GM10266 (cell line): ENCODE measurements around the gene CHMP1A.
"Not testable (repeated sequence)": the region's sequence is repeated elsewhere in the genome, so short reads cannot be mapped to it uniquely, and the experiment has no call there.

ENCODE experiments used
- DNase-seq: peaks from one replicate; pipeline ENCODE4 v3.0.0; 2012; ENCODE audit errors: extremely low spot score
- CTCF ChIP-seq: IDR thresholded peaks from 2 replicates; pipeline ENCODE4 v1.5.1; 2012; ENCODE audit warnings: mild to moderate bottlenecking, low read depth; ENCODE audit not compliant: control insufficient read depth, insufficient read depth; ENCODE audit errors: missing control alignments

The CHMP1A gene

GRCh38 chr16:89670496-89671431 is 13.3 kb upstream of the CHMP1A start:
- DNase-seq: no peak
- TF ChIP-seq CTCF: no peak

- no peak for DNase-seq
- TF ChIP-seq CTCF: no peak
Observed at GRCh38 chr16:89669755-89670154, 12.2 kb upstream of the CHMP1A start.

- TF ChIP-seq CTCF: no peak
Observed at GRCh38 chr16:89668790-89669158, 11.3 kb upstream of the CHMP1A start.

GRCh38 chr16:89667633-89668032 is 10.1 kb upstream of the CHMP1A start:
- no peak for DNase-seq
- TF ChIP-seq CTCF: no peak

More at GRCh38 chr16:89668790-89669158, 11.3 kb upstream of the CHMP1A start:
- no peak for DNase-seq

GRCh38 chr16:89667000-89667399 is 9.5 kb upstream of the CHMP1A start:
- not testable (repeated sequence) for DNase-seq

GRCh38 chr16:89664238-89664637 is 6.7 kb upstream of the CHMP1A start:
- DNase-seq: not testable (repeated sequence)

GRCh38 chr16:89661215-89661614 is 3.7 kb upstream of the CHMP1A start:
- no peak for DNase-seq
- TF ChIP-seq CTCF: no peak

- no peak for TF ChIP-seq CTCF
- DNase-seq: no peak
Observed at GRCh38 chr16:89660146-89660545, 2.6 kb upstream of the CHMP1A start.
